Stimulated activated CD8-positive, alpha-beta memory T cell treated with anti-CD3 and anti-CD28 coated beads, Interleukin-4, amount 100 ng/mL, for 24 hours (primary cell): ENCODE data around the gene SLC7A5.
"Not testable (repeated sequence)": the region's sequence is repeated elsewhere in the genome, so short reads cannot be mapped to it uniquely, and the experiment has no call there.

ENCODE experiments used
- DNase-seq: peaks from one replicate; pipeline ENCODE4 v3.0.0-alpha.2; 2020; ENCODE audit warnings: low read depth

The SLC7A5 gene

GRCh38 chr16:87834005-87834667 is 35.2 kb downstream of the SLC7A5 start:
- DNase-seq = no peak

- no peak for DNase-seq
These were observed 35.8 kb downstream of the SLC7A5 start for GRCh38 chr16:87833548-87833947.

GRCh38 chr16:87832741-87833502 is 36.4 kb downstream of the SLC7A5 start:
- DNase-seq = no peak

- no peak for DNase-seq
These were observed 37.2 kb downstream of the SLC7A5 start for GRCh38 chr16:87832137-87832527.

- no peak for DNase-seq
These were observed 37.7 kb downstream of the SLC7A5 start for GRCh38 chr16:87831421-87832136.

- DNase-seq = no peak
These were observed 38.5 kb downstream of the SLC7A5 start for GRCh38 chr16:87830673-87831420.

GRCh38 chr16:87829988-87830672 is 39.2 kb downstream of the SLC7A5 start:
- DNase-seq = no peak

- no peak for DNase-seq
These were observed 39.7 kb downstream of the SLC7A5 start for GRCh38 chr16:87829622-87829980.

GRCh38 chr16:87828907-87829621 is 40.2 kb downstream of the SLC7A5 start:
- no peak for DNase-seq

- no peak for DNase-seq
These were observed 41.0 kb downstream of the SLC7A5 start for GRCh38 chr16:87828071-87828906.

GRCh38 chr16:87827588-87827915 is 41.8 kb downstream of the SLC7A5 start:
- not testable (repeated sequence) for DNase-seq

- no peak for DNase-seq
These were observed 42.3 kb downstream of the SLC7A5 start for GRCh38 chr16:87826798-87827587.

GRCh38 chr16:87826407-87826797 is 42.9 kb downstream of the SLC7A5 start:
- DNase-seq = not testable (repeated sequence)

- DNase-seq = not testable (repeated sequence)
These were observed 43.5 kb downstream of the SLC7A5 start for GRCh38 chr16:87825842-87826120.

GRCh38 chr16:87824991-87825841 is 44.1 kb downstream of the SLC7A5 start:
- no peak for DNase-seq

- DNase-seq = no peak
These were observed 45.0 kb downstream of the SLC7A5 start for GRCh38 chr16:87824016-87824990.

GRCh38 chr16:87823181-87823929 is 46.0 kb downstream of the SLC7A5 start:
- DNase-seq = no peak
